ENCODE data around the gene HBB. TPM values are rescaled to one million over a fixed set of nuclear protein-coding genes. Genes with fewer than 3 reads are reported as not detected.

HBB gene
- total and polyA plus RNA-seq, 8 donors: 2.2 to 89.0 (median 4.4) TPM

DNA sequence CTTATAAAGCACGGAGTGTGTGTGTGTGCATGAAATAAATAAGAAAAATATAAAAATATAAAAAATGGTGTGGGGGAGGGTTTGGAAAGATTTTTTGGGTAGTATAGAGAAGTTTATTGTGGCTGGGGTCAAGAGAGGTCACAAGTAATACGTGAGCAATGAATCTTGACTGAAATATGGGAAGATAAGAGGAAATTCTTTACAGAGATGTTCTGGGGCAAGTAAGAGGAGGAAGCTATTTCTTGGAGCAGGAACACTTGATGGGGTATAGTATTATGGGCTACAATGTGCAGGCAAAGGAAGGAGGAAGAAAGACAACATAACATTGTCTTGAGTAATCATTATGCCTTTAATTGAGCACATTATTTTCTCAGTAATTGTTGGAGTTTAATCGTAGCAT lies 5.3 kb upstream of the HBB start:
- FAIRE-seq (no peak), ATAC-seq (no peak), DNase-seq (no peak)
- Histone ChIP-seq H3K4me3 (no peak overlapping the region), H3K4me1 (no peaks in the 10 kb centered on the region), H3K27ac (no peak overlapping the region), H3K27me3 (no peaks in the 10 kb centered on the region), H3K9me3 (no peaks in the 10 kb centered on the region), H3K36me3 (no peaks in the 10 kb centered on the region)
- intact Hi-C loops (cut with DNase I): no loop called here
- 49 to 50% methylated on average over 3 of the region's 3 CpGs for WGBS, 2 donors
- TF ChIP-seq, protein P1, sequence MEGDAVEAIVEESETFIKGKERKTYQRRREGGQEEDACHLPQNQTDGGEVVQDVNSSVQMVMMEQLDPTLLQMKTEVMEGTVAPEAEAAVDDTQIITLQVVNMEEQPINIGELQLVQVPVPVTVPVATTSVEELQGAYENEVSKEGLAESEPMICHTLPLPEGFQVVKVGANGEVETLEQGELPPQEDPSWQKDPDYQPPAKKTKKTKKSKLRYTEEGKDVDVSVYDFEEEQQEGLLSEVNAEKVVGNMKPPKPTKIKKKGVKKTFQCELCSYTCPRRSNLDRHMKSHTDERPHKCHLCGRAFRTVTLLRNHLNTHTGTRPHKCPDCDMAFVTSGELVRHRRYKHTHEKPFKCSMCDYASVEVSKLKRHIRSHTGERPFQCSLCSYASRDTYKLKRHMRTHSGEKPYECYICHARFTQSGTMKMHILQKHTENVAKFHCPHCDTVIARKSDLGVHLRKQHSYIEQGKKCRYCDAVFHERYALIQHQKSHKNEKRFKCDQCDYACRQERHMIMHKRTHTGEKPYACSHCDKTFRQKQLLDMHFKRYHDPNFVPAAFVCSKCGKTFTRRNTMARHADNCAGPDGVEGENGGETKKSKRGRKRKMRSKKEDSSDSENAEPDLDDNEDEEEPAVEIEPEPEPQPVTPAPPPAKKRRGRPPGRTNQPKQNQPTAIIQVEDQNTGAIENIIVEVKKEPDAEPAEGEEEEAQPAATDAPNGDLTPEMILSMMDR (IDR thresholded peaks at IDR 0.05): no peak

DNA sequence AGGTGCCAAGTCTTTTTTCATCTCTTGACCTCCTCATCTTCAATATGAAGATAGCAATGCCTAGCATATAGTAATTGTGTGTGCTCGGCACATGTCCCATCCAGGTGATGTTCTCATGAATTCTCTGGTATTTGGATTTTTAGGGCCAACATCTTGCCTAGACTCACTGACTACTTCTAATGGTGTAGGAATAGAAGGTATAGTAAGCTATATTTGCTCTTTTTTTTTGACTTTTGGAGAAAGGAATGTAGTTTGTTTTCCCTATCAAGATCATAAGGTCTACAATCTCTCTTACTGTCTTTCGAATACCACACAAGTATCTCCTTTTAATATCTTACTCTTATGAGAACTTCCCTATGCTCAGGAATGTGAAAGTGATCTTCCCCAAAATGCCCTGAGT lies 4.2 kb upstream of the HBB start:
- TF ChIP-seq, protein P1 (IDR thresholded peaks at IDR 0.05): no peak
- ATAC-seq: no peak
- FAIRE-seq: no peak
- DNase-seq: no peak
- no peaks in the 10 kb centered on the region for H3K36me3 ChIP-seq
- H3K4me1 ChIP-seq: no peaks in the 10 kb centered on the region
- intact Hi-C loops (cut with DNase I): no loop called here
- H3K4me3 ChIP-seq: no peak overlapping the region
- H3K27ac ChIP-seq: no peak overlapping the region
- WGBS, 2 donors: 82 to 85% methylated on average over 2 of the region's 2 CpGs
- no peaks in the 10 kb centered on the region for H3K9me3 ChIP-seq
- no peaks in the 10 kb centered on the region for H3K27me3 ChIP-seq

DNA sequence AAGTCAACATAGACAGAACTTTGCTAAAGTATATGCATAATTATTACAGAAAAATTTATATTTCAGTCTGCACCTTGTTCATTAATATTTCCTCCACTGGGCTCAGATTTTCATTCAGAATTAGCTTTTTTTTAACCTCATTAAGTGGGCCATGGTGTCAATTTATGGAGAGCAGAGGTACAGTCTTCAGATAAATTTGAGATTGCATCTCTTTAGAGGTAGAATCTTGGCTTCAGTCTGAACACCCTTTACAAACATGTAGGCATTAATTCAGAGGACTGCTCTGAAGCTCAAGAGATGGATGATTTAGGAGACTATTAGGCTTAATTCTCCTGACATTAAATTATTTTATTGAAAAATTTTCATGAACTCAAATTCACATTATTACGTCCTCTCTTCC lies 3.4 kb upstream of the HBB start:
- DNase-seq: no peak
- intact Hi-C loops (cut with DNase I): no loop called here
- no peak overlapping the region for H3K4me3 ChIP-seq
- FAIRE-seq: no peak
- H3K27me3 ChIP-seq: no peaks in the 10 kb centered on the region
- no peaks in the 10 kb centered on the region for H3K9me3 ChIP-seq
- no peak for ATAC-seq
- H3K36me3 ChIP-seq: no peaks in the 10 kb centered on the region
- H3K27ac ChIP-seq: no peak overlapping the region
- TF ChIP-seq, protein P1 (IDR thresholded peaks at IDR 0.05): no peak
- 82 to 89% methylated on average over 1 of the region's 1 CpG for WGBS, 2 donors
- no peaks in the 10 kb centered on the region for H3K4me1 ChIP-seq

DNA sequence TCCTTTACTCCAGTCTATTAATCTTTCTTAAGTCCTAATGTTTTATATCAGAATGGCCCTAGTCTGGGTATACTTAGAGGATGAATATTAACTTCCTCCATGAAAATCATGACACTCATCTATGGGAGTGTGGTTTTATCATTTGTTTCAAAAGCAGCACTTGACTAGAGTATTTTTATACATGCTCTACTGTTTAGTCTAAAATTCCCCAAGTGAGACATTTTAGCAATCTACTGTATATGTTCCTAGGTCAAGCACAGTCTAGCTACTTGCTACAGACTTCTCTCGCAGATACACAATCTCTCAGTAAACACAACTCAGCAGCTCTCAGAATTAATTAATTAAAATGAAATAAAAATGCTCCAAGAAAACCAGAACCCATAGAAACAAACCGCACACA lies 2.9 kb upstream of the HBB start:
- Histone ChIP-seq H3K4me3 (no peak overlapping the region), H3K9me3 (no peaks in the 10 kb centered on the region), H3K36me3 (no peaks in the 10 kb centered on the region), H3K27ac (no peak overlapping the region), H3K27me3 (no peaks in the 10 kb centered on the region), H3K4me1 (no peaks in the 10 kb centered on the region)
- FAIRE-seq (no peak), DNase-seq (no peak), ATAC-seq (no peak)
- 70 to 84% methylated on average over 2 of the region's 2 CpGs for WGBS, 2 donors
- TF ChIP-seq, protein P1 (IDR thresholded peaks at IDR 0.05): no peak
- intact Hi-C loops (cut with DNase I): no loop called here

DNA sequence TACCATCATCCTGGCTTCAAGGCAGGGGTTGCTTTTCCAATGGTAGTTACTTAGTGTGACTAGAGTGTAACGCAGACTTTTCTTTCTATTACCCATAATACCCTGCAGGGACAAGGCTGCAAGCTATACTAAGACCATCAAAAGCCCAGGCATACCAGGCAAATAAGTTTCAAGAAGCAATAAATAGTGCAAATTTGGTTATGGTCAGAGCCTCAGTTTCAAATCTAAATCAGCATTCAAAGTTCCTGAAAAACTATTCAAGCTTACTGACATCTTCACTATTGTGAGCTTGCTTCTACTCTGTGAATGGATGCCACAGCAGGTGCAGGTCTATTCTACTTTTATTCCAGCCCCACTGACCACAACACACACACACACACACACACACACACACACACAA lies 2.5 kb upstream of the HBB start:
- TF ChIP-seq, protein P1 (IDR thresholded peaks at IDR 0.05): no peak
- FAIRE-seq (no peak), DNase-seq (no peak), ATAC-seq (no peak)
- intact Hi-C loops (cut with DNase I): no loop called here
- Histone ChIP-seq H3K4me3 (no peak overlapping the region), H3K27ac (no peak overlapping the region), H3K4me1 (no peaks in the 10 kb centered on the region), H3K9me3 (no peaks in the 10 kb centered on the region), H3K27me3 (no peaks in the 10 kb centered on the region), H3K36me3 (no peaks in the 10 kb centered on the region)
- 85 to 86% methylated on average over 1 of the region's 1 CpG for WGBS, 2 donors
